GM19328 (cell line): Measurements from ENCODE around the gene PKP3.
"Not testable (repeated sequence)": the region's sequence is repeated elsewhere in the genome, so short reads cannot be mapped to it uniquely, and the experiment has no call there.

Source experiments
- ATAC-seq: cut with Tn5 transposase; IDR thresholded peaks from one replicate; pipeline ENCODE4 v1.9.1; 2021; ENCODE audit warnings: mild to moderate bottlenecking, moderate library complexity; ENCODE audit not compliant: unreplicated experiment

Gene PKP3

GRCh38 chr11:408154-409007, 14.4 kb downstream of the PKP3 start:
- ATAC-seq, result no peak

GRCh38 chr11:409008-409599, 15.1 kb downstream of the PKP3 start:
- ATAC-seq, result no peak

DNA sequence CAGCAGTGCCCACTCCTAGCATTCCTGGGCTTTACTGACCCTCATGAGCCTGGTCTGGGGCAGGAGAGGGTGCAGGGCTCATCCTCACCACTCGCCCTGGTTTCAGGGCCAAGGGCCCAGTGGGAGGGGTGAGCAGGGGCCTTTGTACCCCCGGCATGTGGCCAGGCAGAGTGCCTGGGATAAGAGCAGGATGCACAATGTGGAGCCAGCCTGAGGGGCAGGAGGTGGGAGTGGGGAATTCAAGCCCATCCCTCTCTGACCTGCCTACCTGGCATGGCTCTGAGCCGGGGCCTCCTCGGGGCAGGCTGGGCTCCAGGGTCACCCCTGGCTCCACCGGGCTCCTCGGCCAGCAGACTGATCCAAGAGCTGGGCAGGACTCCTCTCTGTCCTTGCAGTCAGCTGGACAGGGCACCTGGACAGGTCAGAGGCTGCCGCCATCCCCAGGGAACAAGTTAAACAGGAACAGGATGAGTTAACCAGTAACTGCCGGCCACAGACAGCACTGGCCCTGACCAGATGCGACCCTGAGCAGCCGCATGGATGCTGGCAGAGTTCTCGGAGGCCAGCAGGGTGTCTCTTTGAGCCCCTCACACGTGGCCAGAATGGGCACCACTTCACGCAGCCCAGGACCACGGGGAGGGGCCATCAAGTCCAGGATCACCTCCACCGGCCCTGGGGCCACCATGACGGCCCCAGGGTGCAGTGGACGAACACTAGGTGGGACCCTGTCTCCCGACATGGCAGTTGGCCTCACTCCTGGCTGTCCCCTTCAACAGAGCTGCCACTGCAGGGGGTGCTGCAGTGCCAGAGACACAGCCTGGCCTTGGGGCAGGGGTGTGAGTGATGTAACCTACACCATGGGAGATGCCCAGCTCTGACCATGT, 15.8 kb downstream of the PKP3 start:
- ATAC-seq, result no peak

GRCh38 chr11:410711-411110, 16.7 kb downstream of the PKP3 start:
- ATAC-seq, result not testable (repeated sequence)

DNA sequence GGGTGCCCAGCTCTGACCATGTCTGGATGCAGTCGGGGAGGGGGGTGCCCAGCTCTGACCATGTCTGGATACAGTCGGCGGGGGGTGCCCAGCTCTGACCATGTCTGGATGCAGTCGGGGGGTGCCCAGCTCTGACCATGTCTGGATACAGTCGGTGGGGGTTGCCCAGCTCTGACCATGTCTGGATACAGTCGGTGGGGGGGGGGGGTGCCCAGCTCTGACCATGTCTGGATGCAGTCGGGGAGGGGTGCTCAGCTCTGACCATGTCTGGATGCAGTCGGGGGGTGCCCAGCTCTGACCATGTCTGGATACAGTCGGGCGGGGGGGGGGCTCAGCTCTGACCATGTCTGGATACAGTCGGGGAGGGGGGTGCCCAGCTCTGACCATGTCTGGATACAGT, 17.5 kb downstream of the PKP3 start:
- ATAC-seq, result not testable (repeated sequence)

DNA sequence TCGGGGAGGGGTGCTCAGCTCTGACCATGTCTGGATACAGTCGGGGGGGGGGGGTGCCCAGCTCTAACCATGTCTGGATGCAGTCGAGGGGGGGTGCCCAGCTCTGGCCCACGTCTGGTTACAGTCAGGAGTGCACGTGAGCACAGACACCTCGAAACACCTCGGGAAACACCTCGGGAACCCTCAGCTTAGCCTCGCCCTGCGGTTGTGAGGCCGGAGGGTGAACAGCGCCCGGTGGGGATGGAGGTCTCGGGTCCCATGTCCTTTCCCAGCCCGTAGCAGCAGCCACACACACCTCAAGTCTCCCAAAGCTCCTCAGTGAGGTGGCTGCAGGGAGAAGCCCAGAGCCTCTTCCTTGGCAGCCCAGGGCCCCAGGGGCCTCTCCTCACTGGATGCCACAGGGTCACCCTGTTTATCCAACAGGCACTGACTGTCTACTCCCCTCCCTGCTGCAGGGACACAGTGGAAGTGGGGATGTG, 18.7 kb downstream of the PKP3 start:
- no peak for ATAC-seq

DNA sequence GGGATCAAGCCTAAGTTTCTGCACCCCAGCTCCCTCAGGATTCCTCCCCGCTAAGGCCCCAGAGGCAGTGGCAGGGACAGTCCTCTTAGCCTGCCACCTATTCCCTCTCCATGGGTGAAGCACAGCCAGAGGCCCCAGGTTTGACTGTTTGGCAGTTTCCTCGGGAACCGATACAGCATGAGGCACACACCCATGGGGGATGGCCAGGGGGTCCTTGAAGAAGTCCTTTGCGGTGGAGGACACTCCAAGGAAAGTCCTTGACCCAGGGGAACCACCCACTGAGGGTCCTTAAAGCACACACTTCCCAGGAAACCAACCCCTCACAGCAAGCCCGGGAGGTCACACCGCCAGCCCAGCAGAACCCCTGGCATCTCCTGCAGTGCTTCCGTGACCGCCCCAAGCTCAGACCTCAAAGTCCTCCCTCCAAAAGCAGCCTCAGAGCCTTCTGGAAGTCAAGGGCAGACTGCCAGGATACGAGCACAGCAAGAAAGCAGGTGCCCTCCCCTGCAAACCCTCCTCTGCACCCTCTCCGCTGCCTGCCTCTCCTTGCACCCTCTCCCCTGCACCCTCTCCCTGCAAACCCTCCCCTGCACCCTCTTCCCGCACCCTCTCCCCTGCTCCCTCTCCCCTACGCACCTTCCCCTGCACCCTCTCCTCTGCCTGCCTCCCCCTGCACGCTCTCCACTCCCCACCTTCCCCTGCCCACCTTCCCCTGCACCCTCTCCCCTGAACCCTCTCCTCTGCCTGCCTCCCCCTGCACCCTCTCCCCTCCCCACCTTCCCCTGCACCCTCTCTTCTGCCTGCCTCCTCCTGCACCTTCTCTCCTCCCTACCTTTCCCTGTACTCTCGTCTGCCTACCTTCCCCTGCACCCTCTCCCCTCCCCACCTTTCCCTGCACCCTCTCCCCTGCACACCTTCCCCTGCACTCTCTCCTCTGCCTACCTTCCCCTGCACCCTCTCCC, 19.4 kb downstream of the PKP3 start:
- no peak for ATAC-seq

DNA sequence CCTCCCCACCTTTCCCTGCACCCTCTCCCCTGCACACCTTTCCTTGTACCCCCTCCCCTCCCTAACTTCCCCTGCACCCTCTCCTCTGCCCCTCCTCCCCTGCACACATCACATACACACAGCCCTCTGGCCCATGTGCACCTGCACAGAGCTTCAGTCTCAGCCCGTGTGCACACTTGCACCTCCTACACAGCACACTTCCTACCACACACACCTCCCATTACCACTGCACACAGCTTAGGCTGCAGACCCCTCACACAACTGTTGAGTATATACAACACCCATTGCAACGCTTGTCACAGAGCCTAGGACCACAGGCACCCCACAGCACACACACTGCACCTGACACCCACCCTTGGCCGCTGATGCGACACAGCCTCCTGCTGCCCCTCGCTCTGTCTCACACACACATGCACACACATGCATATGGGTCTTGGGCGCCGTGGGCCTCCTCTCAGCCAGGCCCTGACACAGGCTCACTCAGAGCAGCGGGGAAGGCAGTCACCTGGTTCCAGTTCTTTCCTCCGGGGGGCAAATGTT, 20.4 kb downstream of the PKP3 start:
- ATAC-seq, result no peak

DNA sequence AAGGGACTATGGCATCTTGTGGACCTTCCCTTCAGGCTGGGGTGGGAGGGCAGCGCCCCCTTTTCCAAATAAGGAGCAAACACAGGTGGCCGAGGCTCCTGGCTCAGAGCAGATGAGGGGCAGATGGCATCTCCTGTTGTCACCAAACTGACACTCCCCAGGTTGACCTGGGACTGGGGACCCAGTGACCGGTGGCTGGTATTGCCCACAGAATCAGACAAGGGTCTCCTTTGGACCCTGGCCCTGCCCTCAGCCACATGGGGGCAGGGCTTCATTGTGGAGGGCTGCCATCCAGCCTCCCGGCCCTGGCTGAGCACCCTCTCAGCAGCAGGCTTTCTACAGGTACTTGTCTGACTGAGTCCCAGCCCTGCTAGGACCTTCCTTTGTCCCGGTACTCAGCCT, 21.6 kb downstream of the PKP3 start:
- ATAC-seq, result no peak

GRCh38 chr11:416051-416756, 22.2 kb downstream of the PKP3 start:
- no peak for ATAC-seq

- no peak for ATAC-seq
Observed at GRCh38 chr11:416757-417621, 23.0 kb downstream of the PKP3 start.

DNA sequence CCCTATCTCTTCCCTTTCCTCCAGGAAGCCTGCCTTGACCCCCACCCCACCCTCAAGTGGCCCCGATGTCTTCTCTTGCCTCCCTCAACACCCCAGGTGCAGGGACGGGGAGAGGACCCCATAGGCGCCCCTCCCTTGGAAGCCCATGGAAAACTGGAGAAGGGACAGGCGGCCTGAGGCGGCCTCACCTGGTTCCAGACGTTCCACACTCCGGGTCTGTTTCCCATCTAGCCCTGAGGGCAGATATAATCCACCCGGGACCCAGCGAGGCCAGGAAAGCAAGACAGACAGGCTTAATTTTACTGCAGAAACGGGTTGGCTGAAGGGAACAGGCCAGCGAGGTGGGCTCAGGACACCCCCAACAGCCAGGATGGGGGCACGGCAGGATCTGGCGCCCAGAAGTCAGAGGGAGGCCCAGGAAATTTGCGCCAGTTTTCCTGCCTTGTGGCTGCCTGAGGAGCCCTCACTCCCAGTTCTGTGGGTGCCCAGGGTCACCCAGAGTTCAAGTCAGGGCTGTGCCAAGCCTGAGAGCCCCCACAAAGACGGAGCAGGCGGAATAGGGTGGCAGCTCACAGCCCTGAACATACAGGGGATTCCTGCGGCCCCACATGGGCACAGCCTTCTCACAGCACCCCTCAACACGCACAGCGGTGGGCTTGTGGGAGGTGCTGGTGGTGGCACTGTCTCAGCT, 23.8 kb downstream of the PKP3 start:
- ATAC-seq, result no peak

DNA sequence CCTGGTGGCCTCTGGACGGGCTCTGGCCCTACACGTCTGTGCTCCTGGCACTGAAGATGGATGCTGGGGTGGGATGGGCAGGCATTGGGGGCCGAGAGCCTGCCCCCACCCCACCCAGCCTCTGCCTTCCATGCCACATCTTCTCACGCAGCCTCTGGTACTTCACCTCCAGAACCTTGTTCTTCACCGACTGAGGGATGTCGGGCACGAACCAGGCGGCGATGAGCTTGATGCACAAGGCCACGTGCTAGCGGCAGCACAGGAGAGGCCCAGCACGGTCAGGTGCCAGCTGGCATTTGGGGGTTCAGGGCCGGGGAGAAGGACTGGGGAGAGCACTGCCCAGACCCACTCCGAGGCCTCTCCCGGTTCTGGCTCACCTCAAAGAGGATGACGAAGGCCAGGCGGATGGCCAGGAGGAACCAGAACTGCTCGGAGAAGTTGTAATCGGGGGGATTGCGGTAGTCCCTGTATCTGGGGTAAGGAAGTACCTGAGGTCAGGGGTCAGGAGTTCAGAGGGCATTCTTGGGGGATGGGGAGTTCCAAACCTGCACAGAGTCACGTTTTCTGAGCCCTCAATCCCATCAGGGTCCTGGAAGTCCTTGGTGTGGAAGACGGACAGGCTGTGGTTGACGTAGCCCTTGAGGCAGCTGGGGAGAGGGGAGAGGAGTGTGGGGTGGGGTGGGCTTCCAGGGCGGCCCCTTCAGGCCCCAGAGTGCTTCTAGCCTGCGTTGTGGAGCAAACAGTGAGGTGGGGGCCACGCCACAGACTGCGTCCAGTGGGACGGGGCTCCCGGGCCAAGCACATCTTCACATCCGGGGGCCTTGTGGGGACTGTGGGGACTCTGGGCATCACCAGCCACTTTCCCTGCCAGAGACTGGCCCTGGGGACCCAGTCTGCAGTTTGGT, 24.6 kb downstream of the PKP3 start:
- ATAC-seq, result no peak

DNA sequence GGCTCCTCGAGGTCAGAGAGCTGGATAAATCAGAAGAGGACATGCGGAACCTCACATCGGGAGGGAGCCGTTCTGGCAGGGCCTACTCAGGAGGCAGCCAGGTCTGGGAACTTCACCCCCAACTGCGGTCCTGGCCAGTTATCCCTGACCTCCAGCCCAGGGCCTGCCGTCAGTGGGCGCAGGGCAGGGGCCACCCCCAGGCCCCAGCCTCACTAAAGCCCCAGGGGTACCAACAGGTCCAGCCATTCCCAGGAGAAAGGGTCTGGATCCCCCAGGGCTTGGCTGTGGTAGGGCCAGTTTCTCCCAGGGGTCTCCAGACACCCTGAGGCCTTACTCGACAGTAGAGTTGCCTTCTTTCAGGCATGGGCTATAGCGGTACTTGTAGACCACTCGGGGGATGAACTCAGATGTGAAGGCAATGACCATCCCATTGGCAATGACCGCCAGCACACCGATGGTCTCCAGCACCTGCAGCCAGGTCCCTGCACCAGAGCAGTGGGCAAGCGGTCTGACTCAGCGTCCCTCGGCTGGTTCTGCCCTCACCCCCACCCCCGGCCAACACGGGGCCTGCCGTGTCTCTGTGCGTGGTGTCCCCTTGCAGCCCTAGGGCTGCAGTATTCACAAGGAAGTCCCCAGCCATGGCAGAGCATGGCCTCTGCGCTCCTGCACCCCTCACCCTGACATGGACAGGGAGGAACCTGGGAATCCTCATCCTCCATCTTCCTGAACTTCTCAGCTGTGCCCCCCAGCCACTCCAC, 25.4 kb downstream of the PKP3 start:
- no peak for ATAC-seq

GRCh38 chr11:420054-420910, 26.3 kb downstream of the PKP3 start:
- no peak for ATAC-seq
